HG03342 (cell line): Measurements from ENCODE around the gene UBE2E1.
"Not testable (repeated sequence)": the region's sequence is repeated elsewhere in the genome, so short reads cannot be mapped to it uniquely, and the experiment has no call there.

Source experiments
- ATAC-seq: cut with Tn5 transposase; IDR thresholded peaks from one replicate; pipeline ENCODE4 v1.9.1; 2021; ENCODE audit warnings: mild to moderate bottlenecking, moderate library complexity; ENCODE audit not compliant: unreplicated experiment

The UBE2E1 gene

DNA sequence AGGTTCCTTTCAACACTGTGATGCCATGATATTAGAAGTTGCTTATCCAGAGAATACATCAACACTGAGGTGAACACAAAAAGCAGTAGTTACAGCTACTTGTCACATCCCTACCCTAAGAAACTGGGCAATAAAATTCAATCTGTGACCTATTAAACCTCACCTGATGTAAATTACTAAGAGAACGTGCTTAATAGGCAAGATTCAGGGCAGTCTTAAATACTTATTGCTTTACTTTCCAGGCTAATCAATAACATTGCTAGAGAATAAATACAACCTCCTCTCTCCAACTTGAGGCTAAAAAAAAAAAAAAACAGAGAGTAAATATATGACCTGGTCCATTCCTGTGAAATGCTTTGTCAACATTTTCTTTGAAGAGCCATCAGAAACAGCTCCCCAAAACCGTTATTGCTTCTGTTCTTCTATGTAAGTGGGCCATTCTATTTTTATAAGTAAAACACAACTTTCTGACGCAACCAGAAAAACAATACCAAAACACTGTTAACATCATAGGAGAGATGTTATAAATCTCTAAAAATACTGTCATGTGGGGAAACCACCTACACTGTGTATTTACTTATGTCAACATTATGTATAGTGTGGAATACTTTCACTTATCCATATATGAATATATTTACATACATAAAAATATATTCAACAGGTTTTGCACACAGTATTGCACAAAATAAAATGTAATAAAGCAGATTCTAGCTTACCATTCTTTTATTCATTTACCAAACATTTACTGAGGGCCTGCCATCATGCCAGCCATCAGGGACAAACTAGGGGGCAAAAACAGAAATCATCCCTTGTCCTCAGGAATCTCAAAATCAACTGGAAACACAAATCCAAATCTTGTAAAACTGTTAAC, 108.4 kb downstream of the UBE2E1 start:
- ATAC-seq, result no peak

DNA sequence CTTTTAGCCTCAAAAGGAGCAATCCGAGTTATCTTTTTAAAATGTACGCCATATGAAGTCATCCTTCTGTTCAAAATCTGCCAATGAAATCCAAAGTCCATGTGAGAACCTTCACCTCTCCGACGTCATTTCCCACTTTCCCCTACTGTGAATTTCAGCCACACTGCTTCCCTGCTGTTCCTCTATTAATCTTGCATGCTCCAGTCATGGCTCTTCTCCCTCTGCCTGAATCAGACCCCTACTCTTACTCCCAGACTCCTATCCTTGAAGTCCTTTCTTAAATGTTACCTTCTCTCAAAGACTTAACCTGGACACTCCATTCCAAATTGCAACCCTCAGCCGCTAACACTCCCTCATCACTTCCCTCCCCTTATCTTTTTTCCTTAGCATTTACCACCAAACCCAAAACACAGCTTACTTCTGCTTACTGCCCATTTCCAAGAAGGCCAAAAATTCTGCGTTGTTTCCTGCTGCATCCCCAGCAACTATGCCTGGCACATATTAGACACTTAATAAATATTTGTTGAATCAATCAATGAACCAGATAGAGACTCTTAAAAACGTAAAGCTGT, 109.9 kb downstream of the UBE2E1 start:
- no peak for ATAC-seq

DNA sequence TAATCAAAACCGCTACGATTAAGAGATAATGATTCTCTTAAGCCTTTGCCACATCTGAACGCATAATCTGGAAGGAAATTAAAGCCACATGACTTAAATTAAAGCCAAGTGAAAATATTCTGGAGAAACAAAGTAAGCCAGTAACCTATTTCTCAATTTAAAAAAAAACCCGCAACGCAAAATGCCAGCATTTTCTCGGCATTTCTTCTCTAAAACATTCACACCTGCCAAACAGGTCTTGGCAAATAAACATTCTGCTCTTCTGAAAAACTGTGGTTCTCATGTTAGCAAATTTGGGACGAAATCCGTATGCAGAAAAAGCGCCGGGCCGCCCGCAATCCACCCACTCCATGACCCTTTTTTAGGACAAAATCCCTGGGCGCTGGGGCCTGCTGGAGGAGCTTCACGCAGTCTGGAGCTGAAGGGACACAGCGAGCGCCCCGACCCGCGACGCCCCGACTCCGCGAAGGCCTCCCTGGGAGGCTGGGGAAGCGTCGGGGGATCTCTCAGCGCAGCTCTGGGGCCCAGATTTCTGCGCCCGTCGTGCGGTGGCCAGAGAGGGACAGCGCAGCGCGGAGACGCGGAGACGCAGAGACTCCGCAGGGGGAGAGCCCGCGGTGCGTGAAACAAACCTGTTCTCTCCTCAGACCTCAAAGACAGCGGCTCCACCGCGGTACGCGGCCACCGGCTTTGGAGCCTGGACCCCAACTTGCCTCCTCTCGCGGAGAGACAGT, 110.6 kb downstream of the UBE2E1 start:
- peak; percentile 44 for ATAC-seq

DNA sequence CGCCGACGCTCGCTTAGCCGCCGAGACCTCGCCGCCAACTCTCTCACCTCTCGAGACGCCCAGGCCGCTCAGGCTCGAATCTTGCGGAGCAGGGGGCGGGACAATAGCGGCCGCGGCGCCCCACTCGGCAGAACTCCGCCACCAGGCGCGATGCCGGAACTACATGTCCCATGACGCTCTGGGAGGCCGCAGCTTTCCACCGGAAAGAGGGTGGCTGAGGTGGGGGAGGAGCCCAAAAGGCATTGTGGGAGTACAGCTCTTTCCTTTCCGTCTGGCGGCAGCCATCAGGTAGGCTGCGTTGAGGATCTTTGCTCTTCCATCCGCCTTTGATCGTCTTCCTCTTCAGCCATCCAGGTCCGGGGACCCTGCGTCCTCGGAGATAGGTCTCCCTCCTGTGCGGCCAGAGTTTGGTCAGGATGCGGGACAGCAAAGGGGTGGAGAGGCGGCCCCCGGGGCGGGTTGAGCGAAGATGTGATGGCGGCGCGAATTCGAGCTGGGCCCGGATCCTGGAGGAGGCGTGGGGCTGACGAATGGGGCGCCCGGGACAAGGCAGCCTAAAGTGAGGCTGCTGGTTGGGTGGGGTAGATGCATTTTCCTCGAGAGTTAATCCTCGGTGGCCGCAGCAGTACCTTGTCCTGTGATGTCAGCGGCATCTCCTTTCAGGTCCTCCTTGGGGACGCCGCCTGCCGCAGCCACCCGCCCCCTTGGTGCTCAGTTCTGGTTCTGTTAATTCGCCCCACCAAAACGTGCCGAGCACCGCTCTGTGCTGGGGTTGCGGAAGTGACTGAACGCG, 111.3 kb downstream of the UBE2E1 start, which contains the start of the genes NKIRAS1 and RPL15:
TSS of gene NKIRAS1 (minus strand) at position 105 of the 793 bp plus-strand sequence. CDS start 6,086 bp downstream, outside the sequence.
TSS of gene RPL15 (plus strand) at position 247 of the 793 bp plus-strand sequence. CDS start 728 bp downstream, outside the sequence.
- ATAC-seq, result peak; percentile 95

DNA sequence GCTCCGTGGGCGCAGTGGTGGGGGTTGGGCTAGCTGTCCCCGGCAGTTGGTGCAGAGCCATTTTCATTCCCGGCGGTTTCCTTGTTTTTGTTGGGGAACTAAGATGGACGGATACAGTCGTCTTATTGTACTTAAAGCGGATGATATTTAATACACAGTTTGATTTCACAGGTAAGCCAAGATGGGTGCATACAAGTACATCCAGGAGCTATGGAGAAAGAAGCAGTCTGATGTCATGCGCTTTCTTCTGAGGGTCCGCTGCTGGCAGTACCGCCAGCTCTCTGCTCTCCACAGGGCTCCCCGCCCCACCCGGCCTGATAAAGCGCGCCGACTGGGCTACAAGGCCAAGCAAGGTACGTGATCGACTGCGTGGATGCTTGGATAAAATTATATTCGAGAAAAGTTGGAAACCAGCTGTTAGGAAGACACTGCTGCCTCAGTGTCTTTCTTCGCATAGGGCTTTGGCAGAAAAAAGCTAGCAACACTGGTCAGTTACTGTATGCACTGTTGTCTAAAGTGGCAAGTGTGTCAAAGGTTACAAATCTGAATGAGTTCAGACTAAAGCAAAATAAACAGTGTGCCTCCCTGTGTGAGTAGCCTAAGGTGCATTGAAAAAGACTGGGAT, 112.0 kb downstream of the UBE2E1 start:
- not testable (repeated sequence) for ATAC-seq

DNA sequence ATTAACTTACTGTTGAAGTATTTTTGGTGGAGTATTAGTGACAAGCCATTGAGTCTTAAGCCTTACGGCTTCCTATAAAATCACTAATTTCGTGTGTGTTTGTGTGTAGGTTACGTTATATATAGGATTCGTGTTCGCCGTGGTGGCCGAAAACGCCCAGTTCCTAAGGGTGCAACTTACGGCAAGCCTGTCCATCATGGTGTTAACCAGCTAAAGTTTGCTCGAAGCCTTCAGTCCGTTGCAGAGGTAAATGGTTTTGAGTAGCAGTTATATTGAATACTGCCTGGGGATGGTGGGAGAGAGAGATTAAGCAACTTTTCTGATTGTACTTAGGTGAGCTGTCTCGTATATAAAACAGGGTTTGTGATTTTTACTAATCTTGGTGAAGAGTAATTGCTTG, 112.6 kb downstream of the UBE2E1 start:
- ATAC-seq, result not testable (repeated sequence)

DNA sequence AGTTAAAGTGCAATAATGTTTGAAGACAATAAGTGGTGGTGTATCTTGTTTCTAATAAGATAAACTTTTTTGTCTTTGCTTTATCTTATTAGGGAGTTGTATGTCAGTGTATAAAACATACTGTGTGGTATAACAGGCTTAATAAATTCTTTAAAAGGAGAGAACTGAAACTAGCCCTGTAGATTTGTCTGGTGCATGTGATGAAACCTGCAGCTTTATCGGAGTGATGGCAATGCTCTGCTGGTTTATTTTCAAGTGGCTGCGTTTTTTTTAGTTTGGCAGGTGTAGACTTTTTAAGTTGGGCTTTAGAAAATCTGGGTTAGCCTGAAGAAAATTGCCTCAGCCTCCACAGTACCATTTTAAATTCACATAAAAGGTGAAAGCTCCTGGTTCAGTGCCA, 113.9 kb downstream of the UBE2E1 start:
- no peak for ATAC-seq

DNA sequence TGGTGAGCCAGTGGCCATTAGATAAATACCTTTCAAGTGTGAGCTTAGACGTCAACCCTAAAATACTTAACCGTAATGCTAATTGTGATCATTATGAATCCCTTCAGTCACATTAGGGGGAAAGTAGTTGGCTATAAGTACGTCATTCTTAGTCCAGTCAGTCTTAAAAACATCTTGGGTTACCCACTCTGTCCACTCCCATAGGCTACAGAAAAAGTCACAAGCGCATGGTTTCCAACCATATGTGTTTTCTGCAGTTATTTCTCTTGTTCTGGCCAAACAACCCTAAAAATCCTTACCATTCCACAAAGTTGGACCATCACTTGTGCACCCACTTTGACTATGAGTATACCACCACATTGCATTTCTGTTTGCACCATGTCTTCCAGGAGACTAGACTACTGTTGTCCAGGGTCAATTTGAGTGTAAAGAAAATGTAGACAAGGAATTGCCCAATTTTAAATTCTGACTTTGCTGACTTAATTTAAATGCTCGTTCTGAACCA, 114.4 kb downstream of the UBE2E1 start:
- ATAC-seq, result no peak

DNA sequence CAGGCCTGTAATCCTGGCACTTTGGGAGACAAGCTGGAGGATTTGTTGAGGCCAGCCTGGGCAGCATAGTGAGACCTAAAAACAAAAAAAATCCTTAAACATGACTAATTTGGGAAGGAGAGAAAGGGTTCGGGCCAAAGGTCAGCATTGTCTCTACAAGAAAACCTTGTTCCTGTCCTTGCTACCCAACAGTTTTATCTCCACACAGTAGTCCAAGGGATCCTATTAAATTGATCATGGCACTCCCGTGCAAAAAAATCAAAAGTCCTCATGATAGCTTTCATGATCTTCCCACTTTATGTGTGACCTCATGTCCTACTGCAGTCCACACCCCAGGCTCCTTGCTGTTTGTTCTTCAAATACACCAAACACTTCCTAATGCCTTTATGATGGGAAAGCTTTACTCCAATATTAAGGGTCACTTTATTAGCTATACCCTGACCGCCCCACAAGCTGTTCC, 115.3 kb downstream of the UBE2E1 start:
- ATAC-seq, result no peak

DNA sequence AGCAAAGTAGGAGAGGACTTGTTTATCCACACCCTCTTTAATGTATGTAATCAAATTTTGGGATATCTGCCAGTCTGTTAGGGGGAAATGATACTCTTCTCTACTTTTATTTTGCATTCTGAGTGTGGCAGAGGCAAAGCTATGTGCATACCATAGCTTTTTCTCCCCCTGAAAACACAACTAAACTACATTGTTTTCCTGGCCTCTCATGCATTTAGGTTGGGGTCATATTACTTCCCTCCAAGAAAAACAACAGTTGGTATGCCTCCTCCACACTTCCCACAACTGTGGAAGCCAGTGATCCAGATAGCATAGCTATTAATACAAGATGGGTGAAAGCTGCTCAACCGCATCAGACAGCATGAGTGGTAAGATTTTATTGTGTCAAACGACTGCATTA, 118.0 kb downstream of the UBE2E1 start:
- no peak for ATAC-seq

DNA sequence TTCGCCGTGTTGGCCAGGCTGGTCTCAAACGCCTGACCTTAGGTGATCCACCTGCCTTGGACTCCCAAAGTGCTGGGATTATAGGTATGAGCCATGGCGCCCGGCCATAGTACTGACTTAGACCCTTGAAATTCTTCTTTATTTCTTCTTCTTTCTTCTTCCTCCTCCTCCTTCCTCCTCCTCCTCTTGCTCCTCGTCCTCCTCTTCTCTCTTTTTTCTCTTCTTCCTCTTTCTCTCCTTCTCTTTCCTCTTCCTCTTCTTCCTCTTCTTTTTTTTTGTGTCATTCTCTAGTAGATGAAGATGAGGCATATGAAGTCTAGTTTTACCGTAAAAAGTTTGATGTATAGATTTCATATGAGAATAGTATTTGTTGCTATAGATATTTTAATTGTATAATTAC, 120.5 kb downstream of the UBE2E1 start:
- ATAC-seq, result no peak

DNA sequence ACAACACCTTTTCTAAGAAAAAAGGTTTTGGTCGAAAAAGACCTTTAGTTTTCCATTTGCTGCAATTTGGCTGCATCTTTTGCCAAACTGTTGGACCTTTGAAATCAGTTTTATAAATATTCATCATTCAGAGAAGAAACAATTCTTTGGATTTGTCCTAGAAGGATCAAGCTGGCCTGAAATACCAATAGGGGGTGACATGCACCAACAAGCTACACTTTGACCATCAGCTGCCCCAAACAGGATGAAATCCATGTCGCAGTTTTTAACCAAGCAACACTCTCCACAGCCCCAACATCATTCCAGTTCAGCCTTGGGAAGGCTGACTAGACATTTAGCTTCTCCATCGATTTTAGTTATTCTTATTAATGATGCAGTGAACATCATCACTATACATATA, 121.0 kb downstream of the UBE2E1 start:
- ATAC-seq, result no peak

DNA sequence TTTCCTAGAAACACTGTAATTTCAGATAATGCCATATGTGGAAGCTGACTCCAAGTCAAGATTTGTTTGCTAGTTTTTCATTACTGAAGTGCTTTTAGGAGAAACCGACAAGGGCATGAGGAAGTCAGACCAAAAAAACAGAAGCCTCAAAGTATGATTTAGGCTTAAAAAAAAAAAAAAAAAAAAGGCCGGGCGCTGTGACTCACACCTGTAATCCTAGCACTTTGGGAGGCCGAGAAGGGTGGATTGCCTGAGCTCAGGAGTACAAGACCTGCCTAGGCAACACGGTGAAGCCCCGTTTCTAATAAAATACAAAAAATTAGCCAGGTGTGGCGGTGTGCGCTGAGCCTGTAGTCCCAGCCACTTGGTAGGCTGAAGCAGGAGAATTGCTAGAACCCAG, 122.8 kb downstream of the UBE2E1 start:
- ATAC-seq, result no peak

DNA sequence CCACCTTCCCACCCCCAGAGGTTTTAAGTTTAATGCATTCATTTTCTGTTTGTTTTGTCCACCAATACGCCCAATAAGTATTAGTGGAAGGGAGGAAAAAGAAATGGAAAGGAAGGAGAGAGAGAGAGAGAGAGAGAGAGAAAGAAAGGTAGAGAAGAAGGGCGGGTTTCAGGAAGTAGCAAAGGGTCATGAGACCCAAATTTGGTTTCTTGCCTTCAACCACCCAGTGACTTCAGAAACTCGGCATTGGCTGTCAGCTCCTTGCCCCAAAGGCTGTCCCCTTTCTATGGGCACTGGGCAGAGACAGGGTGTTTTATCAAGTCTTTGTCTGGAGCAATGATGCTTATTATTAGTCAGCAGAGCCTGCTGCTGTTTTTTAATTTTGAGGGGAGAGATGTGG, 125.8 kb downstream of the UBE2E1 start:
- no peak for ATAC-seq

DNA sequence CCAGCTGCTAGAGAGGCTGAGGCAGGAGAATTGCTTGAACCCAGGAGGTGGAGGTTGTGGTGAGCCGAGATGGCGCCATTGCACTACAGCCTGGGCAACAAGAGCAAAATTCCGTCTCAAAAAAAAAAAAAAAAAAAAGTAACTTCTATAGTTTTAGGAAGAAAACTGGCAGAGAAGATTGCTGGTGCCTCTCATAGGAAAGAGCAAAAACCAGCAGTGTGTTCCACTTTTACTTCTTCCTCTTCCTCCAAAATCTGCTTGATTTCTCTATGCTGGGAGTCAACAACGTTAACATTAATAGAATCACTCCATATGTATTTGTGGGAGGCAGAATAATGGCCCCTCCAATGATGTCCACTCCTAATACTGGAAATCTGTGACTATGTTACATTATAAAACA, 126.8 kb downstream of the UBE2E1 start:
- ATAC-seq, result no peak

DNA sequence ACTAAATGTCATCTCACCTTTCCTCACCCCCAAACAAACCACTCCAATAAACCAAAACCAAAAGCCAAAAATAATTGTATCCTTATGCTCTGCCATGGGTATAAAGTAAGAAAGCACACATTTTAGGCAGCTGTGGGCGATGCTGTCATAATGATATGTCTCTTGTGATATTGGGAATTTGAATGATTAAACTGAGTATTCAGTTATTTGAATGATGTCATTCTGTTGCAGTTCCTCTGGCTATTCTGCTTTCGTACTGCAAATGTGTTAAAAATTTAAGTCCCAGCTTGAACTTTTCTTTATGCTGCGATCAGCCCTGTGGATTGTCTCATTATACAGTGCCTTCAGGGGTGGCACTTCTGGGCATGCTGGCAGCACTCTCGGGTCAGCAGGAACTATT, 128.5 kb downstream of the UBE2E1 start:
- no peak for ATAC-seq

DNA sequence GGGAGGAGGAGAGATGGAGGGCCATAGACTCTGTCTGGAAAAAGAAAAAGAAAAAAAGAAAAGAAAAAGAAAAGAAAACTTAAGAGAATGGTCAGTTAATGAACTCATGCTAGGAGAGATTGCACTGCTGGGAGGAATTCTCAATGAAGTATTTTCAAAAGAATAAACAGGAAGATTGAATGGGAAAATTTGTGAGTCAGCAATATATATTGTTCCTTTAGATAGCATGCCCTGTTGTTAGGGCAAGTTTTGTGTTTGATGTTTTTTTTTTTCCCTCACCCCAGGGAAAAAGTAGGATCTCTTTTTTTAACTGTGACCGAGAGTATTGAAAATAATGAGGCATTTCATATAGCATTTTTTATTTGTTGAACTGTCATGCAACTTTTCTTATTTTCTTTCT, 131.5 kb downstream of the UBE2E1 start:
- no peak for ATAC-seq

DNA sequence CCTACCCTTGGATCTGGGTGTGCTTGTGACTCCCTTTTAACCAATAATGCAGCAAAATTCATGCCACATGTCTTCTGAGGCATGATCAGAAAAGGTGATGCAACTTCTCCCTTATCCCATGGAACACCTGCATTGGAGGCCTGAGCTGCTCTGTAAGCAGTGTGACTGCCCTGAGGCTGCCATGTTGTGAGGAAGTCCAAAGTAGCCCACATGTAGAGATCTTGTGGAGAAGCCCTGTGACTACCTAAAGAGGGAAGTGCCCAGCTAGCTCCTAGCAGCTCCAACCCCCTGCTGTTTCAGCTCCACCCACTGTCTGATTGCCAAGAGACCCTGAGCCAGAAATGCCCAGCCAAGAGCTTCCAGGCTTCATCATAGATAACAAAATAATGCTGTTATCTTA, 132.9 kb downstream of the UBE2E1 start:
- ATAC-seq, result no peak

DNA sequence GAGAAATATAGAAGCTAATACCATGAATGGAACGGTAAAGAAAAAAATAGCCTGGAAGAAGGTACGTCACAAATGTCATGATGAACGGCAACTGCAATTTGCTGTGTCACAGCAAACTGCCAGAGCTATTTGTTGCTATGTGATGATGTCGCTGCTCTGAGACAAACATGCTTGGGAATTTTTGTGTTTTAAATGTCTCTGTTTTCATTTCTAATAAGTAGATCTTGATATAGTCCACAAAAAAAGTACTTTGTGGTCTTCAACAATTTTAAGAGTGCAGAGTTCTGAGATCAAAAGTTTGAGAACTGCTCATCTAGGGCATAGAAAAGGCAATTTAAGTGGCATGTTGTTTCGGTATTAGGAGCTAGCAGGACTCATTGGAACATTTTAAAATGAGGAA, 135.0 kb downstream of the UBE2E1 start:
- no peak for ATAC-seq
